Coronary artery (tissue), 2 donors: ENCODE results near the gene SGCA.
A peak's percentile ranks its signal among the peaks of the same experiment; 100 is the strongest.

ENCODE experiments used
- DNase-seq: peaks from one replicate; pipeline ENCODE4 v3.0.0-alpha.2; 2017; ENCODE audit warnings: low spot score
- H3K27ac ChIP-seq, 2 donors: fragments of 200-600 bp; sonication (generic); one replicate each; pipeline ENCODE4 v1.5.1; 2016 to 2019
- H3K4me3 ChIP-seq: fragments of 200-600 bp; sonication (generic); 2 replicates; pipeline ENCODE4 v1.5.1; 2016; ENCODE audit warnings: mild to moderate bottlenecking, moderate library complexity
- TF ChIP-seq, protein P1 (sequence below): fragments of 200-600 bp; sonication (generic); IDR thresholded peaks from one replicate; pipeline ENCODE4 v1.5.1; 2019; ENCODE audit warnings: antibody characterized with exemption

The SGCA gene

GRCh38 chr17:50123649-50124349 lies 42.0 kb upstream of the SGCA start:
- TF ChIP-seq, protein P1, sequence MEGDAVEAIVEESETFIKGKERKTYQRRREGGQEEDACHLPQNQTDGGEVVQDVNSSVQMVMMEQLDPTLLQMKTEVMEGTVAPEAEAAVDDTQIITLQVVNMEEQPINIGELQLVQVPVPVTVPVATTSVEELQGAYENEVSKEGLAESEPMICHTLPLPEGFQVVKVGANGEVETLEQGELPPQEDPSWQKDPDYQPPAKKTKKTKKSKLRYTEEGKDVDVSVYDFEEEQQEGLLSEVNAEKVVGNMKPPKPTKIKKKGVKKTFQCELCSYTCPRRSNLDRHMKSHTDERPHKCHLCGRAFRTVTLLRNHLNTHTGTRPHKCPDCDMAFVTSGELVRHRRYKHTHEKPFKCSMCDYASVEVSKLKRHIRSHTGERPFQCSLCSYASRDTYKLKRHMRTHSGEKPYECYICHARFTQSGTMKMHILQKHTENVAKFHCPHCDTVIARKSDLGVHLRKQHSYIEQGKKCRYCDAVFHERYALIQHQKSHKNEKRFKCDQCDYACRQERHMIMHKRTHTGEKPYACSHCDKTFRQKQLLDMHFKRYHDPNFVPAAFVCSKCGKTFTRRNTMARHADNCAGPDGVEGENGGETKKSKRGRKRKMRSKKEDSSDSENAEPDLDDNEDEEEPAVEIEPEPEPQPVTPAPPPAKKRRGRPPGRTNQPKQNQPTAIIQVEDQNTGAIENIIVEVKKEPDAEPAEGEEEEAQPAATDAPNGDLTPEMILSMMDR = no peak
- Histone ChIP-seq H3K27ac (peak overlapping the region in 1 of 2 donors; percentile 21), H3K4me3 (no peak overlapping the region)
- no peak for DNase-seq

- Histone ChIP-seq H3K4me3 (no peak overlapping the region), H3K27ac (no peak overlapping the region)
- DNase-seq = no peak
- TF ChIP-seq, protein P1 = no peak
These were observed 40.3 kb upstream of the SGCA start for GRCh38 chr17:50125420-50125997.

GRCh38 chr17:50127697-50128361 lies 38.0 kb upstream of the SGCA start:
- H3K4me3 ChIP-seq = no peak overlapping the region
- TF ChIP-seq, protein P1 = no peak
- no peak overlapping the region for H3K27ac ChIP-seq

DNA sequence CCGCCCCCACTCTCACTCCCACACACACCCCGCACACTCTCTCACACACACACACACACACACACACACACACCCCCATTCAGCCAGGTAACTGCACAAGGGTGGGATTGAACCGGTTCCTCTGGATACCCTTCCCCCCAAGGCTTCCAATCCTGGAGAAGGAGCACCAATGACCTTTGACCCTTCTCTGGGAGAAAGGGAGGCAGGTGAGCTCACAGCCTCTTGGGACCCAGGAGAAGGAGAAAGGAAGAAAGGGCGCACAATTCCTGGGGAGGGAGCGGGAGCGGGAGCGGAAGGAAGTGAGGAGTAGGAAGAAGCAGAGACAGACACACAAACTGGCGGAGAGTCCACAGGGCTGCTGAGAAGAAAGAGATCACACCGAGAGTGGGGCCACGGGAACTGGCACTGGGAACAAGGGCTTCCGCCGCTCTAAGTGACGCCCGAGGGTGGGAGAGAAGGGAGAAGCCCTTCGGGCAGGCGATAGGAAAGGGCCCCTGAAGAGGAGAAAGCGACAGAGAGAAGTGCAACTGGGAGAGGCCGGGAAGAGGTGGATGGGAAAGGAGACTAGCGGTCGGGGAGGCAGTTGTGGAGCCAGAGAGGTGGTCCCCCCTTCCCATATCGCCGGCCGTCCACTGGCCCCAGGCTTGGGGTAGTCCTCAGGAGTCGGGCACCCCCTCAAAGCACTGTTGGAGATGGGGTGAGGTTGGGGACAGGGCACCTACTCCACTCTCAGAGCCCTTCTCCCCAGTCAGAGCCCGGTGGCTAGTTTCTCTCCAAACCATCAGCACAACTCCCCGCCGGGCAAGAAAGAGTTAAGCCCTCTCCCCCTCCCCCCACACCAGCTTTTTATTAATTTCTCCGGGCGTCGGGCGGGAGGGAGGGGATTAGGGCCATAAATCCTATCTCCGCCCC lies 37.1 kb upstream of the SGCA start:
- peak overlapping the region; percentile 72 for H3K4me3 ChIP-seq
- peak overlapping the region; percentile 2 to 12 for H3K27ac ChIP-seq
- TF ChIP-seq, protein P1 = no peak
- no peak for DNase-seq

More at GRCh38 chr17:50127697-50128361, 38.0 kb upstream of the SGCA start:
- DNase-seq = no peak

DNA sequence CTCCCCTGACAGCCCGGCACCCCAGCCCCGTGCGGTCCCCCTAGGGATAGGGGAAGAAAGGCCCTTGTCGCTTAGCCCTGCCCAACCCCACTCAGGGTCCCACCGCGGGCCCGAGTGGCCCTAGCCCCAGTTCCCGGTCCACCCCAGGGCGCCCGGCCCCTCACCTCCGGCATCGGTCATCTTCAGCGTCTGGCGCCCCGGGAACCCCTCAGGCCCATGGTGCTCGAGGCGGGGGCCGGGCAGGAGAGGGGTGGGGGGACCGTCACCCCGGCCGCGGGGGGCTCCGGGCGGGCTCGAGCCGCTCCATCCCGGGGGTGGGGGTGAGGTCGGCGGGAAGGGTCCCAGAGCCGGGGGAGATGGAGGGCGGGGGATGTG lies 36.5 kb upstream of the SGCA start:
- TF ChIP-seq, protein P1 = no peak
- DNase-seq = no peak
- H3K27ac ChIP-seq = peak overlapping the region; percentile 2 to 12
- peak overlapping the region; percentile 72 for H3K4me3 ChIP-seq

GRCh38 chr17:50129728-50130558 lies 35.9 kb upstream of the SGCA start, which contains the start of gene SAMD14:
Gene SAMD14 (minus strand): TSS chr17:50130160. CDS start chr17:50124959, 5,201 bp downstream.
- Histone ChIP-seq H3K27ac (peak within 1 kb of the TSS; percentile 2 to 12), H3K4me3 (peak within 1 kb of the TSS; percentile 72)
- no peak for DNase-seq
- TF ChIP-seq, protein P1 = no peak
